OCI-LY7 (cell line): ENCODE measurements around the gene TTLL9.

Source experiments
- EZH2phosphoT487 ChIP-seq: fragments of 200-600 bp; sonication (generic); IDR thresholded peaks from 2 replicates; pipeline ENCODE4 v1.6.1; 2018; ENCODE audit warnings: low read depth, borderline replicate concordance, mild to moderate bottlenecking, mixed run types, antibody characterized with exemption, low read length, moderate library complexity, mixed read lengths
- TF ChIP-seq, protein P1 (sequence below): fragments of 200-600 bp; sonication (generic); conservative IDR thresholded peaks from 2 replicates; pipeline ENCODE4 v1.5.1; 2014; ENCODE audit warnings: mild to moderate bottlenecking, antibody characterized with exemption, low read length, moderate library complexity, mixed read lengths

DNA sequence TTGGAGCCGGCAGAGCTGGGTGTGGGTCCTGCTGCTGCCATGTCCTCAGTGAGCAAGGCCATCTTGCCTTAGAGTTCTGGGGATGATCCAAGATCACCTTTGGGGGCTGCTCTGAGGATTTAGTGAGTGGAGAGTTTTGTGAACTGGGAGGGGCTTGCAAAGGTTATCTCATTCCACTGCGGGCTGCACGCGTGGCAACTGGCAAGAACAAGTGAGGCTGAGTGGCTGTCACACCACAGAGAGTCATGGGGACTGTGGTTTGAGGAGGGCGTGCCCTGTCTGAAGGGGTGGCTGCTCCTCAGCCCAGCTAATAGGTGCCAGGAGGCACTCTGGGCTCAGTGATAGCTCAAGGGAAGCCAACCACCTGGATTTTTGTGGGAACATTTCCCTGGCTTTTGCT lies 37.6 kb downstream of the TTLL9 start:
- TF ChIP-seq, protein P1, sequence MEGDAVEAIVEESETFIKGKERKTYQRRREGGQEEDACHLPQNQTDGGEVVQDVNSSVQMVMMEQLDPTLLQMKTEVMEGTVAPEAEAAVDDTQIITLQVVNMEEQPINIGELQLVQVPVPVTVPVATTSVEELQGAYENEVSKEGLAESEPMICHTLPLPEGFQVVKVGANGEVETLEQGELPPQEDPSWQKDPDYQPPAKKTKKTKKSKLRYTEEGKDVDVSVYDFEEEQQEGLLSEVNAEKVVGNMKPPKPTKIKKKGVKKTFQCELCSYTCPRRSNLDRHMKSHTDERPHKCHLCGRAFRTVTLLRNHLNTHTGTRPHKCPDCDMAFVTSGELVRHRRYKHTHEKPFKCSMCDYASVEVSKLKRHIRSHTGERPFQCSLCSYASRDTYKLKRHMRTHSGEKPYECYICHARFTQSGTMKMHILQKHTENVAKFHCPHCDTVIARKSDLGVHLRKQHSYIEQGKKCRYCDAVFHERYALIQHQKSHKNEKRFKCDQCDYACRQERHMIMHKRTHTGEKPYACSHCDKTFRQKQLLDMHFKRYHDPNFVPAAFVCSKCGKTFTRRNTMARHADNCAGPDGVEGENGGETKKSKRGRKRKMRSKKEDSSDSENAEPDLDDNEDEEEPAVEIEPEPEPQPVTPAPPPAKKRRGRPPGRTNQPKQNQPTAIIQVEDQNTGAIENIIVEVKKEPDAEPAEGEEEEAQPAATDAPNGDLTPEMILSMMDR, result no peak
- TF ChIP-seq EZH2phosphoT487, result no peak
